Mucosa of descending colon (tissue), 3 donors: ENCODE results near the gene PDE4D. TPM values are rescaled to one million over a fixed set of nuclear protein-coding genes. Genes with fewer than 3 reads are reported as not detected.

Experiments
- ATAC-seq: fragments of 200-7000 bp; cut with Tn5 transposase; one replicate; pipeline ENCODE4 v1.9.1; 2020; ENCODE audit warnings: mild to moderate bottlenecking, moderate library complexity
- DNase-seq, 3 donors: peaks; one replicate each; pipeline ENCODE4 v3.0.0-alpha.2; 2020
- H3K36me3 ChIP-seq: fragments of 200-600 bp; one replicate; pipeline ENCODE4 v1.8.0; 2021; ENCODE audit warnings: low read depth, mild to moderate bottlenecking
- H3K4me1 ChIP-seq: fragments of 200-600 bp; one replicate; pipeline ENCODE4 v1.8.0; 2021; ENCODE audit warnings: low read depth, mild to moderate bottlenecking
- H3K4me3 ChIP-seq: fragments of 200-600 bp; one replicate; pipeline ENCODE4 v1.8.0; 2021; ENCODE audit warnings: mild to moderate bottlenecking
- H3K9me3 ChIP-seq: fragments of 200-600 bp; one replicate; pipeline ENCODE4 v1.8.0; 2021; ENCODE audit warnings: mild to moderate bottlenecking
- CTCF ChIP-seq: fragments of 200-600 bp; IDR thresholded peaks from one replicate; pipeline ENCODE4 v1.8.0; 2022; ENCODE audit warnings: antibody characterized with exemption, mild to moderate bottlenecking
- intact Hi-C, 2 donors: fragments of 100-400 bp; cut with DNase I in 1 of 2; cut with micrococcal nuclease in 1 of 2; formaldehyde crosslinking; loops; one replicate each; pipeline versions ENCODE4 v1.11.0 to v1.11.1; 2022; cut with DNase I, micrococcal nuclease
- total RNA-seq, 3 donors: library from RNA; stranded (reverse); fragmentation: NEBNext Ultra II Directional in 2 of 3; extraction: Animal tissue kit (Norgen Biotek cat#: 25700) in 2 of 3; gene quantifications; one replicate each; pipeline versions ENCODE4 v1.2.1 to v1.2.4, GENCODE V29; 2021 to 2023
- donor health status: DM: no; HTN: no; CAD: no; lungs with moderate emphysema.
- donor health status: DM: no; HTN: no; CAD: no.
- donor health status: DM: no; HTN: yes; CAD: no.

Gene PDE4D
- total RNA-seq, 3 donors from 2014 or later = 37.9 to 137 (median 100) TPM

DNA sequence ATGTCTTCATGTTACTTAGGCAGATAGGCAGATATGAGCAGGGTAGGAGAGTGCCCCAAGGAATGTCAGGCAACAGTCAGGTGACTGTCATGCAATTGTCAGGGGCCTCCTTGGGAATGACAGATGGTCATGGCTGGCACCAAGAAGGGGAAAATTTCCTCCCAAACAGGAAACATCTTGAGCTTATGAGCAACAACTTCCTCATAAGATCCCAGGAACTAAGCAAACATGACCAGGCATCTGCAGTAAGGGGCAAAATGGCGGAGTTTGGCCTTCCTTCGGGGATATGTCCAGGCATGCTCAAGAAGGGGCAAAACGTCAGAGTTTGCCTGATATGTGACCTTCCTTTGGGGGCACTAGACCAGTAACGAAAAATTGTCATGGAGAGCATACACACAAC is 591.8 kb downstream of the PDE4D start:
- Histone ChIP-seq H3K9me3 (no peaks in the 10 kb centered on the region), H3K4me1 (peaks cover 7% of the 10 kb centered on the region), H3K36me3 (no peaks in the 10 kb centered on the region), H3K4me3 (no peak overlapping the region)
- DNase-seq (no peak), ATAC-seq (peak; percentile 36)
- intact Hi-C loops = no loop called here
- TF ChIP-seq CTCF = no peak

DNA sequence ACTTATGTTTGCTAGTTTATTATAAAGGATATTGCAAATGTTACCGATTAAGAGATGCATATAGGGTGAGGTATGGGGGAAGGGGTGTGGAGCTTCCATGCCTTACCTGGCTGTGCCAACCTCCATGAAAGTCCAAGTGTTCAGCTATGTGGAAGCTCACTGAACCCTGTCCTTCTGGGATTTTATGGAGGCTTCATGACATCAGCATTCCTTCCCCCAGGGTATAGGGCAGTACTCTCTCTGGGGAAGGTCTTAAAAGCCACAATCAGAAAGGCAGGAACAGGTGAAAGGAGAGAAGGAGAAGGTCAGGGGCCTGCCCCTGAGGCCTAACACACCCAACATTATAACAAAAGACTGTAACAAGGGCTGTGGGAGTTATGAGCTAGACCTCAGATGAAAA is 592.6 kb downstream of the PDE4D start:
- ATAC-seq = peak; percentile 69
- Histone ChIP-seq H3K4me1 (peaks cover 7% of the 10 kb centered on the region), H3K9me3 (no peaks in the 10 kb centered on the region), H3K4me3 (no peak overlapping the region), H3K36me3 (no peaks in the 10 kb centered on the region)
- DNase-seq = no peak
- no peak for TF ChIP-seq CTCF
- intact Hi-C loops = no loop called here

DNA sequence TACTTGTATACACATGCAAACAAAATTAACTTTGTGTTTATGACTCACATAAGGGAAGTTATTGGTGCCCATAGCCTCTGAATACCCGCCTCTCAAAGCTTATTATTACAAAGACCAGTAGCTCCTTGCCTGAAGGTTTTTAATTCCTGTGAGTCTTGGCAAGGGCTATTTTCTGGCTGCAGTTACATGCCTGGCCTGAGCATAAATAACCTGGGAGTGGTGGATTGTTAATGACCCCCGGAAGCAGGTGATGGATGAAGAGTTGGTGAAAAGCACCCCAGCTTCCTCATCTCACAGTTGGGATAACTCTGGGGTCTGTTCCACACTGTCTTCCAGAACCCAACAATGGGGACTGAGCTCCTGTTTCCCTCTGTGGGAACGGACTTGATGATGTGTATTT is 594.5 kb downstream of the PDE4D start:
- intact Hi-C loops = no loop called here
- Histone ChIP-seq H3K4me3 (no peak overlapping the region), H3K36me3 (no peaks in the 10 kb centered on the region), H3K9me3 (no peaks in the 10 kb centered on the region), H3K4me1 (peaks cover 7% of the 10 kb centered on the region)
- TF ChIP-seq CTCF = no peak
- DNase-seq (no peak), ATAC-seq (no peak)

DNA sequence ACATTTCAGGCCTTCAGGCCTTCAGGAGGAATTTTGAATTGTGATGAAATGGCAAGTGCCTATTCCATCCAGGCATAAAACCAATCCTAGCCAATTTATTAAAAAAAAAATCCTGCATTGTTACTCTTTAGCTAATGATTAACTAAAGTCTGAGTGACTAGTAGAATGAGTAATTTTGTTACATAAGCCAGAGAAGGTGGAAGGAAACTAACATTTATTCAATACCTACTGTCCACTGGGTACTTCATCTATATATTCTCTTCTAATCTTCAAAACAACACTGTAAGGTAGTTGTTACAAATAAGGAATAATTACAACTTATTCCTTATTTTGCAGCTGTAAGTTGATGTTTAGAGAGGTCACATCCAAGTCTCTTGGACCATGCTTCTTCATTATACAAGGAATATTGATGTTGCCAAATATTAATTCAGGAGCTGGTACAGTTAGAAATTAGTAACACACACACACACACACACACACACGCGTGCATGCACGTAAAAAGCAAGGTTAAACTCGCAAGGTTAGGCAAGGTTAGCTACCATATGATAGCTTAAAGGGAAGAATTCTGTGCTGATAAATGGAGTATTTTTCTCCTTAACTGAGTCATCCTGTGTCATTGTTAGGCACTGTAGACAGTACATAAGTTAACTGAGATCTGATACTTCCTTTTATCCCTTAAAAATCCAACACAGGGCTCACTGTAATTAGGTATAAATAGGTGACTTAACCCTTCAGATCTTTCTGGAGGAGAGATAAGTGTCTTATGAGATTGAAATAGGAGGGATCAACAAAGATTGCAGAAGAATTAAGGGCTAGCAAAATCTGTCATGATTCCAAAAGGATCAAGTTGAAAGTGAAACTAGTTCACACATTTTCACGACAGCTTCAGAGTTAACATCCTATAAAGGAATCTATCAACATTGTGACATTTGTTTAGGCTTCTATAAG is 596.9 kb downstream of the PDE4D start:
- no peaks in the 10 kb centered on the region for H3K9me3 ChIP-seq
- DNase-seq (no peak), ATAC-seq (peak; percentile 69)
- H3K4me3 ChIP-seq = no peak overlapping the region
- intact Hi-C loops = no loop called here
- TF ChIP-seq CTCF = no peak
- no peaks in the 10 kb centered on the region for H3K36me3 ChIP-seq
- H3K4me1 ChIP-seq = no peaks in the 10 kb centered on the region

GRCh38 chr5:59293700-59294099 is 599.8 kb downstream of the PDE4D start:
- Histone ChIP-seq H3K4me3 (no peak overlapping the region), H3K4me1 (no peaks in the 10 kb centered on the region), H3K36me3 (no peaks in the 10 kb centered on the region), H3K9me3 (no peaks in the 10 kb centered on the region)
- no peak for ATAC-seq
- no peak for DNase-seq
- no peak for TF ChIP-seq CTCF
- intact Hi-C loops = no loop called here
